GM12878 (cell line): ENCODE data around the gene ETNPPL. TPM values are rescaled to one million over a fixed set of nuclear protein-coding genes. Genes with fewer than 3 reads are reported as not detected.

Experiments
- ATAC-seq: fragments of 200-7000 bp; cut with Tn5 transposase; 3 replicates; pipeline ENCODE4 v1.9.1; 2020; ENCODE audit warnings: mild to moderate bottlenecking, moderate library complexity
- BruUV-seq: library from RNA; stranded (reverse); fragments of 400-500 nt; replicated peaks from 2 replicates; lab custom pipeline; 2021; lab: Mats Ljungman, UMichigan
- CTCF ChIA-PET: fragments of 300-600 bp; sonication (Branson Sonifier 250); formaldehyde crosslinking; extraction: SDS; loops from one replicate; lab custom pipeline; 2021; ENCODE audit warnings: inconsistent platforms; lab: Yijun Ruan, JAX
- POLR2A ChIA-PET: fragments of 350-600 bp; formaldehyde crosslinking; extraction: SDS; loops from one replicate; lab custom pipeline; 2021; ENCODE audit warnings: inconsistent platforms; lab: Charles Lee
- RAD21 ChIA-PET: fragments of 300-600 bp; sonication (Branson Sonifier 250); formaldehyde crosslinking; loops from one replicate; lab custom pipeline; 2023; ENCODE audit warnings: antibody characterized with exemption; ENCODE audit not compliant: unreplicated experiment; lab: Charles Lee
- SMC1A ChIA-PET: fragments of 300-600 bp; sonication (Branson Sonifier 250); formaldehyde crosslinking; loops from one replicate; lab custom pipeline; 2023; ENCODE audit not compliant: unreplicated experiment, uncharacterized antibody; lab: Charles Lee
- DNase-seq: peaks from one replicate; pipeline ENCODE4 v3.0.0-alpha.2; 2011; ENCODE audit warnings: low read depth, low spot score
- FAIRE-seq: peaks from 3 replicates; lab custom pipeline; 2011; peaks lifted over from hg19 to GRCh38; lab: Jason Lieb, UNC
- H2AFZ ChIP-seq: 2 replicates; pipeline ENCODE4 v1.6.0; 2011; ENCODE audit warnings: low read depth, low read length, control low read depth; ENCODE audit not compliant: control insufficient read depth
- H3K27ac ChIP-seq: 2 replicates; pipeline ENCODE4 v1.5.1; 2011; ENCODE audit warnings: control low read depth; ENCODE audit not compliant: control insufficient read depth, insufficient read depth
- H3K27me3 ChIP-seq, 2 experiments: replicated peaks in 1 of 2; 2 replicates each; pipeline versions ENCODE4 v1.6.0 to v1.6.1; 2011; ENCODE audit warnings: low read length in 1 of 2; ENCODE audit not compliant: control insufficient read depth in 2 of 2, insufficient read depth in 2 of 2
- H3K36me3 ChIP-seq, 2 experiments: 2 replicates each; pipeline ENCODE4 v1.5.1; 2011; ENCODE audit warnings: low read length in 1 of 2; ENCODE audit not compliant: control insufficient read depth in 2 of 2, insufficient read depth in 2 of 2
- H3K4me1 ChIP-seq: 2 replicates; pipeline ENCODE4 v1.6.1; 2011; ENCODE audit warnings: mild to moderate bottlenecking, low read length, moderate library complexity, mixed read lengths; ENCODE audit not compliant: control insufficient read depth, insufficient read depth
- H3K4me2 ChIP-seq: 2 replicates; pipeline ENCODE4 v1.6.0; 2011; ENCODE audit warnings: control low read depth; ENCODE audit not compliant: control insufficient read depth, insufficient read depth
- H3K4me3 ChIP-seq: fragments of 200-600 bp; sonication (generic); 2 replicates; pipeline ENCODE4 v1.5.1; 2016
- H3K79me2 ChIP-seq: 2 replicates; pipeline ENCODE4 v1.6.0; 2011; ENCODE audit warnings: low read length; ENCODE audit not compliant: control insufficient read depth, insufficient read depth
- H3K9ac ChIP-seq: 2 replicates; pipeline ENCODE4 v1.8.0; 2011; ENCODE audit warnings: low read length, control low read depth, mixed read lengths; ENCODE audit not compliant: control insufficient read depth, insufficient read depth
- H3K9me3 ChIP-seq: replicated peaks from 3 replicates; pipeline ENCODE4 v1.5.1; 2011; ENCODE audit warnings: mild to moderate bottlenecking, low read length; ENCODE audit not compliant: control insufficient read depth, insufficient read depth
- H4K20me1 ChIP-seq: 2 replicates; pipeline ENCODE4 v1.6.0; 2011; ENCODE audit not compliant: control insufficient read depth, insufficient read depth
- BACH1 ChIP-seq: fragments of 450-650 bp; IDR thresholded peaks from 2 replicates; pipeline ENCODE4 v1.6.1; 2017; ENCODE audit warnings: mild to moderate bottlenecking, borderline replicate concordance
- EGR1 ChIP-seq, 2 experiments: IDR thresholded peaks; 1 replicate in 1 of 2; 2 replicates in 1 of 2; pipeline ENCODE4 v1.6.1; 2011 to 2012; ENCODE audit warnings: low read depth in 2 of 2, low read length in 2 of 2, borderline replicate concordance in 1 of 2, mild to moderate bottlenecking in 1 of 2, moderate library complexity in 1 of 2
- HCFC1 ChIP-seq: fragments of 150-350 bp; IDR thresholded peaks from 2 replicates; pipeline ENCODE4 v1.6.1; 2014; ENCODE audit warnings: low read length
- HDAC2 ChIP-seq: fragments of 200-600 bp; sonication (generic); IDR thresholded peaks from 2 replicates; pipeline ENCODE4 v1.6.1; 2017
- NFXL1 ChIP-seq: fragments of 450-650 bp; IDR thresholded peaks from 2 replicates; pipeline ENCODE4 v1.6.1; 2017; ENCODE audit warnings: antibody characterized with exemption, mild to moderate bottlenecking, borderline replicate concordance
- SMC3 ChIP-seq: IDR thresholded peaks from 2 replicates; pipeline ENCODE4 v1.6.1; 2011; ENCODE audit warnings: low read length, improper control_type of control experiment, borderline replicate concordance
- STAT1 ChIP-seq: fragments of 450-650 bp; conservative IDR thresholded peaks from 2 replicates; pipeline ENCODE4 v1.6.1; 2014; ENCODE audit warnings: antibody characterized with exemption, mild to moderate bottlenecking
- STAT3 ChIP-seq: IDR thresholded peaks from 2 replicates; pipeline ENCODE4 v1.6.1; 2011; ENCODE audit warnings: low read depth, low read length, improper control_type of control experiment
- WGBS: methylation state at CpG from one replicate; pipeline ENCODE4 v1.1.6; 2016; ENCODE audit warnings: low lambda C conversion rate; ENCODE audit not compliant: insufficient replicate concordance, insufficient coverage; ENCODE audit errors: missing lambda C conversion rate; 5-methylcytosine and 5-hydroxymethylcytosine counted together
- in situ Hi-C: fragments of 300-500 bp; cut with MboI; formaldehyde crosslinking; loops from 9 replicates; pipeline ENCODE4 v1.14.3; 2018; ENCODE audit warnings: mixed read lengths
- intact Hi-C: fragments of 100-400 bp; cut with micrococcal nuclease; formaldehyde crosslinking; loops from one replicate; pipeline ENCODE4 v1.14.2; 2022; ENCODE audit not compliant: unreplicated experiment
- polyA plus RNA-seq, 11 experiments: library from polyadenylated mRNA; depleted of rRNA in 4 of 11; unstranded in 6 of 11; stranded (reverse) in 5 of 11; fragments of >200 nt; fragmentation: Nextera tagmentation in 4 of 11; fragmentation: Illumina TruSeq in 1 of 11; extraction: Ambion mirVana in 4 of 11; extraction: Trizol in 1 of 11; gene quantifications; 1 replicate in 1 of 11; 2 replicates in 10 of 11; pipeline versions ENCODE4 v1.2.1 to v1.2.3, GENCODE V29; 2011 to 2016; ENCODE audit warnings: inconsistent platforms in 2 of 11, missing spikeins in 2 of 11, low read depth in 1 of 11
- total RNA-seq, 4 experiments: library from RNA; depleted of rRNA in 3 of 4; stranded (reverse); fragments of >200 nt in 3 of 4; fragmentation: Illumina TruSeq in 1 of 4; extraction: Trizol in 1 of 4; gene quantifications; 2 replicates each; pipeline versions ENCODE4 v1.2.1 to v1.2.3, GENCODE V29; 2013 to 2021
- TF ChIP-seq, protein P1 (sequence below): fragments of 150-350 bp; IDR thresholded peaks from 2 replicates; pipeline ENCODE4 v1.6.1; 2016; ENCODE audit warnings: low read depth, low read length

Gene ETNPPL
- total and polyA plus RNA-seq, 10 of the 15 experiments (the other 5 are each of a cell fraction or from before 2014, with no cell fraction given): not detected

DNA sequence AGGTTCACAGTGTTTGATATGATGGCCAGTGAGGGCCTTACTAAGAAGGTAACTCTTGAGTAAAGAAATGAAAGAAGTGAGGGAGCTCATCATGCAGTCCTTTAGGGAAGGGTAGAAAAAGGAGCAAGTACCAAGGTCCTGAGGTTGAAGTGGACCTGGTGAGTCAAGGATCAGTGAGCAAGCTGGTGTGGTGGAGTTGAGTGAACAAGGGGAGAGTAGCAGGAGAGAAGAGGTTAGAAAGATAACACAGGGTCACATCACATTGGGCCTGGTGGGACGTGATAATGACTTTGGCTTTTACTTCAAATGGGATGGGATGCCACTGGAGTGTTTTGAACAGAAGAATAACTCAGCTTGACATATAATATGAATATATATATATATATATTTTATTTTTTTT, 67.8 kb downstream of the ETNPPL start (continued):
- TF ChIP-seq NFXL1: no peak
- TF ChIP-seq, protein P1, sequence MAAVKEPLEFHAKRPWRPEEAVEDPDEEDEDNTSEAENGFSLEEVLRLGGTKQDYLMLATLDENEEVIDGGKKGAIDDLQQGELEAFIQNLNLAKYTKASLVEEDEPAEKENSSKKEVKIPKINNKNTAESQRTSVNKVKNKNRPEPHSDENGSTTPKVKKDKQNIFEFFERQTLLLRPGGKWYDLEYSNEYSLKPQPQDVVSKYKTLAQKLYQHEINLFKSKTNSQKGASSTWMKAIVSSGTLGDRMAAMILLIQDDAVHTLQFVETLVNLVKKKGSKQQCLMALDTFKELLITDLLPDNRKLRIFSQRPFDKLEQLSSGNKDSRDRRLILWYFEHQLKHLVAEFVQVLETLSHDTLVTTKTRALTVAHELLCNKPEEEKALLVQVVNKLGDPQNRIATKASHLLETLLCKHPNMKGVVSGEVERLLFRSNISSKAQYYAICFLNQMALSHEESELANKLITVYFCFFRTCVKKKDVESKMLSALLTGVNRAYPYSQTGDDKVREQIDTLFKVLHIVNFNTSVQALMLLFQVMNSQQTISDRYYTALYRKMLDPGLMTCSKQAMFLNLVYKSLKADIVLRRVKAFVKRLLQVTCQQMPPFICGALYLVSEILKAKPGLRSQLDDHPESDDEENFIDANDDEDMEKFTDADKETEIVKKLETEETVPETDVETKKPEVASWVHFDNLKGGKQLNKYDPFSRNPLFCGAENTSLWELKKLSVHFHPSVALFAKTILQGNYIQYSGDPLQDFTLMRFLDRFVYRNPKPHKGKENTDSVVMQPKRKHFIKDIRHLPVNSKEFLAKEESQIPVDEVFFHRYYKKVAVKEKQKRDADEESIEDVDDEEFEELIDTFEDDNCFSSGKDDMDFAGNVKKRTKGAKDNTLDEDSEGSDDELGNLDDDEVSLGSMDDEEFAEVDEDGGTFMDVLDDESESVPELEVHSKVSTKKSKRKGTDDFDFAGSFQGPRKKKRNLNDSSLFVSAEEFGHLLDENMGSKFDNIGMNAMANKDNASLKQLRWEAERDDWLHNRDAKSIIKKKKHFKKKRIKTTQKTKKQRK: no peak
- TF ChIP-seq SMC3: no peak
- TF ChIP-seq BACH1: no peak
- no peak for TF ChIP-seq STAT1
- no peak for TF ChIP-seq HDAC2
- TF ChIP-seq STAT3: no peak

DNA sequence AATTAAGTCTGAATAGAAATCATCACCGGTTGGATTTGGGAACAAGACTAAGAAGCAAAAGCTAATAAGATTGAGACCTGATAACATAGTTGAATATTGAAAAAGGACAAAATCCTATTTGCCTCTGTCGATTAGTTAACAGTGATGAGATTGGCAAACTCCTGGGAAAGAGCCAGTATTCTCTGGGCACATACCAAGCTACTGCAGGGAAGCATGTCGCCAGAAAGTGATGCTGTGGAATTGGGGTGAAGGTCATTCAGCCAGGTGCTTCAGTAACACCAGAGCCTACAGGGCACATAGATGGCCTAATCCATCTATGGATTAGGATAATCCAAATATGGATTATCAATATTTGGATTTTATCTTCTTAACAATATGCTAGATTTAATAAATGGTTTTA, 68.4 kb downstream of the ETNPPL start:
- CTCF ChIA-PET: interaction anchor here (1.1 kb wide), 1 partner anchor 403 kb away, joined by 3 read pairs; no protein-coding TSS in a partner anchor
- intact Hi-C loops: no loop called here
- H4K20me1 ChIP-seq: no peaks in the 10 kb centered on the region
- FAIRE-seq (no peak), ATAC-seq (no peak), DNase-seq (no peak)
- RAD21 ChIA-PET: no interaction called here
- H3K4me1 ChIP-seq: no peaks in the 10 kb centered on the region
- H3K4me3 ChIP-seq: no peak overlapping the region
- 61% methylated on average over 3 of the region's 3 CpGs for WGBS
- H3K79me2 ChIP-seq: no peaks in the 10 kb centered on the region
- BruUV-seq: no TSS peak
- H3K9me3 ChIP-seq: no peaks in the 10 kb centered on the region
- H2AFZ ChIP-seq: no peak overlapping the region
- TF ChIP-seq HCFC1 (no peak), STAT3 (no peak), EGR1 (IDR thresholded peaks at IDR 0.05; ENCODE audit: borderline replicate concordance in 1 of 2, low read depth in 2 of 2, low read length in 2 of 2) (no peak)
- POLR2A ChIA-PET: no interaction called here
- SMC1A ChIA-PET: interaction anchor here (0.5 to 0.8 kb wide), 2 partner anchors 12 to 55 kb away, joined by 3 read pairs; no protein-coding TSS in a partner anchor
- no peak overlapping the region for H3K4me2 ChIP-seq
- no peak overlapping the region for H3K27ac ChIP-seq
- H3K9ac ChIP-seq: no peak overlapping the region
- H3K27me3 ChIP-seq: no peaks in the 10 kb centered on the region
- in situ Hi-C loops: no loop called here
- H3K36me3 ChIP-seq: no peaks in the 10 kb centered on the region
